Neuronal stem cell (in vitro differentiated cells): ENCODE measurements around the gene SLC44A4.

Source experiments
- DNase-seq: peaks from one replicate; pipeline ENCODE4 v3.0.0-alpha.2; 2013; ENCODE audit warnings: low spot score
- H2AFZ ChIP-seq: one replicate; pipeline ENCODE4 v1.6.1; 2013; ENCODE audit warnings: mild to moderate bottlenecking, low read length, inconsistent platforms
- H2AK5ac ChIP-seq: 2 replicates; pipeline ENCODE4 v1.6.1; 2013; ENCODE audit warnings: low read depth, mild to moderate bottlenecking, inconsistent platforms, low read length, moderate library complexity, mixed read lengths
- H2BK120ac ChIP-seq: 2 replicates; pipeline ENCODE4 v1.6.1; 2013; ENCODE audit warnings: low read depth, mild to moderate bottlenecking, inconsistent platforms, low read length, moderate library complexity, mixed read lengths
- H2BK12ac ChIP-seq: one replicate; pipeline ENCODE4 v1.6.1; 2013; ENCODE audit warnings: low read length, inconsistent platforms
- H2BK15ac ChIP-seq: 2 replicates; pipeline ENCODE4 v1.6.1; 2013; ENCODE audit warnings: mild to moderate bottlenecking, low read length, inconsistent platforms, mixed read lengths
- H2BK5ac ChIP-seq: one replicate; pipeline ENCODE4 v1.6.1; 2013; ENCODE audit warnings: inconsistent platforms, mild to moderate bottlenecking, low read length, moderate library complexity
- H3K14ac ChIP-seq: one replicate; pipeline ENCODE4 v1.6.1; 2013; ENCODE audit warnings: low read length, inconsistent platforms
- H3K18ac ChIP-seq: 2 replicates; pipeline ENCODE4 v1.6.1; 2013; ENCODE audit warnings: low read length, inconsistent platforms
- H3K23ac ChIP-seq: 2 replicates; pipeline ENCODE4 v1.6.1; 2013; ENCODE audit warnings: low read depth, mild to moderate bottlenecking, mixed read lengths, low read length, inconsistent platforms; ENCODE audit not compliant: poor library complexity
- H3K27ac ChIP-seq: replicated peaks from 3 replicates; pipeline ENCODE4 v1.5.1; 2013; ENCODE audit warnings: low read length, inconsistent platforms
- H3K27me3 ChIP-seq, 3 experiments: 2 replicates each; pipeline ENCODE4 v1.6.1; 2013; ENCODE audit warnings: low read length in 3 of 3, mild to moderate bottlenecking in 2 of 3, inconsistent platforms in 1 of 3, low read depth in 1 of 3, mixed read lengths in 1 of 3, moderate library complexity in 1 of 3; ENCODE audit not compliant: control insufficient read depth in 3 of 3, insufficient read depth in 3 of 3
- H3K36me3 ChIP-seq, 2 donors: replicated peaks in 1 of 2; 2 replicates each; pipeline ENCODE4 v1.6.1; 2013; ENCODE audit warnings: low read length in 2 of 2; ENCODE audit not compliant: control insufficient read depth in 2 of 2, insufficient read depth in 2 of 2
- H3K4ac ChIP-seq: 2 replicates; pipeline ENCODE4 v1.6.1; 2013; ENCODE audit warnings: inconsistent platforms, mild to moderate bottlenecking, low read length, moderate library complexity
- H3K4me1 ChIP-seq, 2 donors: 1 replicate in 1 of 2; 2 replicates in 1 of 2; pipeline ENCODE4 v1.6.1; 2013; ENCODE audit warnings: low read length in 2 of 2, low read depth in 1 of 2; ENCODE audit not compliant: control insufficient read depth in 2 of 2, insufficient read depth in 1 of 2
- H3K4me2 ChIP-seq: one replicate; pipeline ENCODE4 v1.6.1; 2013; ENCODE audit warnings: mild to moderate bottlenecking, low read length, inconsistent platforms; ENCODE audit not compliant: insufficient read depth, poor library complexity, severe bottlenecking
- H3K4me3 ChIP-seq, 2 donors: 2 replicates each; pipeline ENCODE4 v1.5.1; 2013; ENCODE audit warnings: low read length in 2 of 2, mild to moderate bottlenecking in 2 of 2, inconsistent platforms in 1 of 2, moderate library complexity in 1 of 2
- H3K79me1 ChIP-seq: one replicate; pipeline ENCODE4 v1.6.1; 2013; ENCODE audit warnings: low read depth, mild to moderate bottlenecking, inconsistent platforms, low read length, moderate library complexity
- H3K9ac ChIP-seq: one replicate; pipeline ENCODE4 v1.6.1; 2013; ENCODE audit warnings: mild to moderate bottlenecking, low read depth, low read length, inconsistent platforms; ENCODE audit not compliant: poor library complexity
- H3K9me3 ChIP-seq, 2 donors: replicated peaks in 1 of 2; 2 replicates each; pipeline versions ENCODE3 to v1.6.1; 2013; ENCODE audit warnings: low read length in 2 of 2, mild to moderate bottlenecking in 2 of 2, inconsistent platforms in 1 of 2, low read depth in 1 of 2, mixed read lengths in 1 of 2, moderate library complexity in 1 of 2; ENCODE audit not compliant: control insufficient read depth in 2 of 2, insufficient read depth in 1 of 2
- H4K8ac ChIP-seq: one replicate; pipeline ENCODE4 v1.6.1; 2013; ENCODE audit warnings: low read depth, mild to moderate bottlenecking, inconsistent platforms, low read length, moderate library complexity
- H4K91ac ChIP-seq: one replicate; pipeline ENCODE4 v1.6.1; 2013; ENCODE audit warnings: low read length, low read depth, mild to moderate bottlenecking, inconsistent platforms; ENCODE audit not compliant: poor library complexity
- WGBS, 2 donors: extraction: QIAGEN DNeasy Blood & Tissue Kit; methylation state at CpG; one replicate each; pipeline ENCODE4 v1.1.7; 2013; ENCODE audit warnings: missing lambda C conversion rate in 2 of 2, mixed read lengths in 1 of 2; ENCODE audit not compliant: insufficient read length in 2 of 2, insufficient replicate concordance in 1 of 2; ENCODE audit errors: extremely low coverage in 2 of 2; 5-methylcytosine and 5-hydroxymethylcytosine counted together

The SLC44A4 gene

DNA sequence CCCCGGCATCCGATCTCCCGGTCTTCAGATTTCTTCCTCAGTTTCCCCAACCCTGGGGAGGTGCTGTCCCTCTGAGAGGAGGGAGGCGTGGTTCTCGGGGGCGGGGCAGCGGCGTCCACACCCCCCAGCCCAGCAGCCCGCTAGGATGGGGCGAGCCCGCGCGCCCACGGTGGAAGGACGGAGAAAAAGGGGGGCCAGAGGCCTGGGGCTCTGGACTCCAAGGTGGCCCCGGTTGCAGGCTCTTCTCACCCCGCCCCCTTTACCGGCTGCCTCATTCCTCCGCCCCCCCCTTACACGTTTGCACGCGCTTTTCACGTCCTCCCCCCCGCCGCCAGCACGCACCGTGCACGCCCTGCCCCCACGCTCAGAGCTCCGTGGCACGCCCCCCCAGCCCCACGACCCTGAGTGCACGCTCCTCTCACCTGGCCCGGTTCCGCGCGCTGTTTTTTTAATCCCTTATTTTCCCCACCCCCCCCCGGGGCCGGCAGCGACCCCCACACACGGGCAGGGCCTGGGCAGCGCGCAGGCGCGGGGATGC is 22.7 kb upstream of the SLC44A4 start:
- H3K9ac ChIP-seq = peak overlapping the region; percentile 97
- H3K27ac ChIP-seq = peak overlapping the region; percentile 74
- peak; percentile 24 for DNase-seq
- no peak overlapping the region for H3K4ac ChIP-seq
- peak overlapping the region; percentile 65 to 82 for H3K4me3 ChIP-seq
- H3K36me3 ChIP-seq = peaks cover 7 to 24% of the 10 kb centered on the region in 2 donors
- peaks cover 16% of the 10 kb centered on the region for H3K79me1 ChIP-seq
- H4K8ac ChIP-seq = no peak overlapping the region
- no peak overlapping the region for H4K91ac ChIP-seq
- no peak overlapping the region for H3K14ac ChIP-seq
- peak overlapping the region; percentile 83 for H3K23ac ChIP-seq
- H2AK5ac ChIP-seq = peak overlapping the region; percentile 87
- WGBS, 2 donors = no CpG with 5 or more reads among the region's 45 CpGs
- peak overlapping the region; percentile 77 for H2BK15ac ChIP-seq
- H2AFZ ChIP-seq = peak overlapping the region; percentile 92
- H2BK120ac ChIP-seq = no peak overlapping the region
- H3K9me3 ChIP-seq = no peaks in the 10 kb centered on the region
- peak overlapping the region; percentile 69 for H2BK5ac ChIP-seq
- peaks cover 0 to 3% (median 0%) of the 10 kb centered on the region in 3 experiments for H3K27me3 ChIP-seq
- peak overlapping the region; percentile 4 for H2BK12ac ChIP-seq
- H3K4me2 ChIP-seq = peak overlapping the region; percentile 61
- H3K18ac ChIP-seq = peak overlapping the region; percentile 96
- peaks cover 25% of the 10 kb centered on the region in 2 donors for H3K4me1 ChIP-seq

GRCh38 chr6:31900917-31901414 is 22.2 kb upstream of the SLC44A4 start:
- H4K8ac ChIP-seq = no peak overlapping the region
- H3K36me3 ChIP-seq = peaks cover 12 to 29% of the 10 kb centered on the region in 2 donors
- H2AK5ac ChIP-seq = peak overlapping the region; percentile 87
- no peak overlapping the region for H4K91ac ChIP-seq
- H3K9ac ChIP-seq = peak overlapping the region; percentile 85
- H2AFZ ChIP-seq = peak overlapping the region; percentile 92
- H3K27ac ChIP-seq = peak overlapping the region; percentile 74
- H2BK12ac ChIP-seq = peak overlapping the region; percentile 4
- H3K9me3 ChIP-seq = no peaks in the 10 kb centered on the region
- H3K23ac ChIP-seq = peak overlapping the region; percentile 83
- H3K18ac ChIP-seq = peak overlapping the region; percentile 96
- WGBS, 2 donors = no CpG with 5 or more reads among the region's 29 CpGs
- no peak for DNase-seq
- H2BK5ac ChIP-seq = peak overlapping the region; percentile 69
- no peak overlapping the region for H3K14ac ChIP-seq
- H3K27me3 ChIP-seq = peaks cover 0 to 3% (median 0%) of the 10 kb centered on the region in 3 experiments
- H3K79me1 ChIP-seq = peaks cover 21% of the 10 kb centered on the region
- H2BK15ac ChIP-seq = peak overlapping the region; percentile 77
- peaks cover 21 to 25% of the 10 kb centered on the region in 2 donors for H3K4me1 ChIP-seq
- H3K4ac ChIP-seq = no peak overlapping the region
- peak overlapping the region; percentile 65 to 82 for H3K4me3 ChIP-seq
- H2BK120ac ChIP-seq = no peak overlapping the region
- H3K4me2 ChIP-seq = peak overlapping the region; percentile 61

- Histone ChIP-seq H3K18ac (no peak overlapping the region), H2BK15ac (no peak overlapping the region), H2BK12ac (no peak overlapping the region), H3K27me3 (peaks cover 0 to 3% (median 0%) of the 10 kb centered on the region in 3 experiments), H3K4ac (no peak overlapping the region), H3K36me3 (peaks cover 17 to 38% of the 10 kb centered on the region in 2 donors), H3K4me1 (peaks cover 20 to 25% of the 10 kb centered on the region in 2 donors), H4K8ac (no peak overlapping the region), H2BK120ac (no peak overlapping the region), H2AFZ (no peak overlapping the region), H3K14ac (no peak overlapping the region), H3K4me3 (no peak overlapping the region), H3K4me2 (peak overlapping the region; percentile 4), H3K79me1 (peaks cover 21% of the 10 kb centered on the region), H2BK5ac (no peak overlapping the region), H4K91ac (no peak overlapping the region), H3K9ac (peak overlapping the region; percentile 74), H3K23ac (peak overlapping the region; percentile 25), H3K9me3 (no peaks in the 10 kb centered on the region), H3K27ac (no peak overlapping the region), H2AK5ac (peak overlapping the region; percentile 57)
- no CpG with 5 or more reads among the region's 49 CpGs for WGBS, 2 donors
- no peak for DNase-seq
These were observed 21.3 kb upstream of the SLC44A4 start for GRCh38 chr6:31899882-31900722.

- no peak for DNase-seq
- peaks cover 20 to 25% of the 10 kb centered on the region in 2 donors for H3K4me1 ChIP-seq
- H3K14ac ChIP-seq = no peak overlapping the region
- H2BK15ac ChIP-seq = no peak overlapping the region
- no peak overlapping the region for H3K18ac ChIP-seq
- peaks cover 22 to 47% of the 10 kb centered on the region in 2 donors for H3K36me3 ChIP-seq
- H2AFZ ChIP-seq = no peak overlapping the region
- peak overlapping the region; percentile 18 for H3K4me2 ChIP-seq
- H4K8ac ChIP-seq = no peak overlapping the region
- H3K9me3 ChIP-seq = no peaks in the 10 kb centered on the region
- H3K23ac ChIP-seq = no peak overlapping the region
- H2BK5ac ChIP-seq = no peak overlapping the region
- H3K4me3 ChIP-seq = no peak overlapping the region
- no CpG with 5 or more reads among the region's 5 CpGs for WGBS, 2 donors
- H3K27me3 ChIP-seq = no peaks in the 10 kb centered on the region
- H3K4ac ChIP-seq = no peak overlapping the region
- H3K27ac ChIP-seq = no peak overlapping the region
- no peak overlapping the region for H4K91ac ChIP-seq
- peaks cover 21% of the 10 kb centered on the region for H3K79me1 ChIP-seq
- H2BK12ac ChIP-seq = no peak overlapping the region
- no peak overlapping the region for H2BK120ac ChIP-seq
- H2AK5ac ChIP-seq = no peak overlapping the region
- H3K9ac ChIP-seq = no peak overlapping the region
These were observed 20.4 kb upstream of the SLC44A4 start for GRCh38 chr6:31899215-31899614.
